Stomach (tissue), 4 donors: ENCODE measurements around the gene DCDC2B.

Source experiments
- CTCF ChIP-seq, 7 experiments: fragments of 450-650 bp in 4 of 7; fragments of 200-600 bp in 3 of 7; sonication (generic) in 3 of 7; IDR thresholded peaks; one replicate each; pipeline ENCODE4 v1.5.1; 2016 to 2019; ENCODE audit warnings: antibody characterized with exemption in 7 of 7, control low read depth in 2 of 7, mild to moderate bottlenecking in 1 of 7
- EP300 ChIP-seq: sonication (generic); formaldehyde crosslinking; IDR thresholded peaks from one replicate; pipeline ENCODE4 v1.6.1; 2017; ENCODE audit warnings: antibody characterized with exemption
- POLR2A ChIP-seq, 4 donors: fragments of 450-650 bp; IDR thresholded peaks; one replicate each; pipeline ENCODE4 v1.6.1; 2016; ENCODE audit warnings: antibody characterized with exemption in 4 of 4, control low read depth in 2 of 4, mild to moderate bottlenecking in 1 of 4, moderate library complexity in 1 of 4

DNA sequence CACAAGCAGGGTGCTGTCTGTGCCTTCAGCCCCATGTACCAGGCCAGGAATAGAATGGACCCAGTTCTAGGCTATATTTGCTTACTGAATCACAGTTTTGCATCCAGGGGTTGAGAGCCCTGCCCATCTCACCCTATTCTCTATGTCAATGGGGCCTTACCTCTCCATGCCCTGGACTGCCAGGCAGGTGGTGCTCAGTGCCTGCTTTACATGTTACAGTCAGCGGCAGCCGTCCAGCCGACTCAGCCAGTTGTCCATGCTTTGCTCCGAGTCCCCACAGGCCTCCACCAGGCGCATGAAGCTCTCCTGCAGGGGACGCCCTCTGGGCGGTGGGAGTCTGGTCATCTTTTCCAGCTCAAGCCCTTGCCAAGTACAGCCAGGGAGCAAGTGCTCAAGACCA, 25.9 kb downstream of the DCDC2B start:
- TF ChIP-seq CTCF (IDR thresholded peaks at IDR 0.05) (no peak), POLR2A (IDR thresholded peaks at IDR 0.05) (no peak), EP300 (no peak)
